BJ (cell line): ENCODE measurements around the gene HEATR5A. TPM values are rescaled to one million over a fixed set of nuclear protein-coding genes. Genes with fewer than 3 reads are reported as not detected.

Experiments used
- CTCF ChIA-PET: fragments of 350-600 bp; formaldehyde crosslinking; extraction: SDS; loops from one replicate; lab custom pipeline; 2021; ENCODE audit warnings: antibody characterized with exemption, inconsistent platforms; lab: Yijun Ruan, JAX
- POLR2A ChIA-PET: fragments of 300-600 bp; sonication (Branson Sonifier 250); formaldehyde crosslinking; extraction: SDS; loops from one replicate; lab custom pipeline; 2021; ENCODE audit warnings: antibody characterized with exemption; lab: Charles Lee
- DNase-seq: peaks from one replicate; pipeline ENCODE4 v3.0.0-alpha.2; 2011; ENCODE audit warnings: low read depth
- H3K27me3 ChIP-seq: 2 replicates; pipeline ENCODE4 v1.6.0; 2011; ENCODE audit warnings: low read length; ENCODE audit not compliant: control insufficient read depth, insufficient read depth
- H3K36me3 ChIP-seq: 2 replicates; pipeline ENCODE4 v1.5.1; 2011; ENCODE audit warnings: low read length; ENCODE audit not compliant: control insufficient read depth, insufficient read depth
- H3K4me3 ChIP-seq: 2 replicates; pipeline ENCODE4 v1.5.1; 2011; ENCODE audit warnings: low read depth, mild to moderate bottlenecking, control low read depth, low read length
- polyA plus RNA-seq: library from polyadenylated mRNA; depleted of rRNA; stranded (reverse); fragments of >200 nt; gene quantifications from 2 replicates; pipeline ENCODE4 v1.2.3, GENCODE V29; 2011
- TF ChIP-seq, protein P1 (sequence below): IDR thresholded peaks from 2 replicates; pipeline ENCODE4 v1.5.1; 2011; ENCODE audit warnings: low read depth, mild to moderate bottlenecking, control low read depth, inconsistent platforms, low read length, moderate library complexity; ENCODE audit not compliant: insufficient read depth

HEATR5A gene
- polyA plus RNA-seq, 1 experiment: 34.3 TPM

DNA sequence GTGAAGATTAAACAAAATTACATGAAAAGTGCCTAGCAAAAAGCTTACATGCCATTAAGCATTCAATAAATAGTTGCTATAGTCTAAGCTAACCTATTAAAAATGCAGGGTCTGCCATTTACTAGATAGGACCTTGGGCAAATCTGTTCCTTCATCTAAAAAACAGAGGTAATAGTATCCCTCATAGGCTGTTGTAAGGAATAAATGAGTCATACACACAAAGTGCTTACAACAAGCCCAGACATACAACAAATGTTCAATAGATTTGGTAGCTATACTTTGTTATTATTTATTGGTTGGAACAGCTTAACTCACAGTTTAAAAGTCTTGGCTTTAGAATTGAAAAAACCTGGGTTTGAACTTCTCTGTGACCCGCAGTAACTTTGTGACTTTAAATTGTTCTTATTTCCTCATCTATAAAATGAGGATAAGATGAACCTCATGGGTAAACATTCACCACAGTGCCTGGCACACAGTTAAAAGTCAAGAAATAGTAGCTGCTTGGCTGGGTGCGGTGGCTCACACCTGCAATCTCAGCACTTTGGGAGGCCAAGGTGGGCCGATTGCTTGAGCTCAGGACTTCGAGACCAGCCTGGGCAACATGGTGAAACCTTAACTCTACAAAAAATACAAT is 24.7 kb downstream of the HEATR5A start:
- DNase-seq: no peak
- CTCF ChIA-PET: interaction anchor here (1.1 to 1.6 kb wide), 3 partner anchors 10 to 857 kb away, joined by 3 to 5 read pairs (median 4); no protein-coding TSS in a partner anchor
- TF ChIP-seq, protein P1, sequence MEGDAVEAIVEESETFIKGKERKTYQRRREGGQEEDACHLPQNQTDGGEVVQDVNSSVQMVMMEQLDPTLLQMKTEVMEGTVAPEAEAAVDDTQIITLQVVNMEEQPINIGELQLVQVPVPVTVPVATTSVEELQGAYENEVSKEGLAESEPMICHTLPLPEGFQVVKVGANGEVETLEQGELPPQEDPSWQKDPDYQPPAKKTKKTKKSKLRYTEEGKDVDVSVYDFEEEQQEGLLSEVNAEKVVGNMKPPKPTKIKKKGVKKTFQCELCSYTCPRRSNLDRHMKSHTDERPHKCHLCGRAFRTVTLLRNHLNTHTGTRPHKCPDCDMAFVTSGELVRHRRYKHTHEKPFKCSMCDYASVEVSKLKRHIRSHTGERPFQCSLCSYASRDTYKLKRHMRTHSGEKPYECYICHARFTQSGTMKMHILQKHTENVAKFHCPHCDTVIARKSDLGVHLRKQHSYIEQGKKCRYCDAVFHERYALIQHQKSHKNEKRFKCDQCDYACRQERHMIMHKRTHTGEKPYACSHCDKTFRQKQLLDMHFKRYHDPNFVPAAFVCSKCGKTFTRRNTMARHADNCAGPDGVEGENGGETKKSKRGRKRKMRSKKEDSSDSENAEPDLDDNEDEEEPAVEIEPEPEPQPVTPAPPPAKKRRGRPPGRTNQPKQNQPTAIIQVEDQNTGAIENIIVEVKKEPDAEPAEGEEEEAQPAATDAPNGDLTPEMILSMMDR: no peak
- Histone ChIP-seq H3K4me3 (no peak overlapping the region), H3K36me3 (peaks cover 7% of the 10 kb centered on the region), H3K27me3 (no peaks in the 10 kb centered on the region)
- POLR2A ChIA-PET: no interaction called here

DNA sequence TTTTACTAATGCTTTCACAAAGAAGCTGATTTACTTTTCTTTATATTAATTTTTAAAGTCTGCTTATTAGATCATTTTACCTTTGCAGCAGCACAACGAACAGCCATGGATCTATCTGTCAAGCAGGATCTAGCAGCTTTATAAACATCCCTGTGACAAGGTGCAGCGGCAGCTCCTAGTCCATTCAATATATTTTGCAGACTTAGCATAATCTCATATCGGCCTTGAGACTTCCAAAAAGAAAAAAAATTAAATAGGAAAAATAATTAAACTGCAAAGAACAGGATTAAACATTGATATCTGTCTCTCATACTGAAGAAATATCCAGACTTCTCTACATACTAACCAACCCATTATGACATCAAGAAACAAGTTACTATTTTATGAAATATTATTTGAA is 25.2 kb downstream of the HEATR5A start:
- TF ChIP-seq, protein P1: no peak
- POLR2A ChIA-PET: interaction anchor here (0.6 kb wide), 1 partner anchor 11 kb away, joined by 3 read pairs; no protein-coding TSS in a partner anchor
- Histone ChIP-seq H3K27me3 (no peaks in the 10 kb centered on the region), H3K4me3 (no peak overlapping the region), H3K36me3 (peaks cover 7% of the 10 kb centered on the region)
- CTCF ChIA-PET: interaction anchor here (1.1 to 1.6 kb wide), 3 partner anchors 11 to 858 kb away, joined by 3 to 4 read pairs (median 3); no protein-coding TSS in a partner anchor
- DNase-seq: no peak

DNA sequence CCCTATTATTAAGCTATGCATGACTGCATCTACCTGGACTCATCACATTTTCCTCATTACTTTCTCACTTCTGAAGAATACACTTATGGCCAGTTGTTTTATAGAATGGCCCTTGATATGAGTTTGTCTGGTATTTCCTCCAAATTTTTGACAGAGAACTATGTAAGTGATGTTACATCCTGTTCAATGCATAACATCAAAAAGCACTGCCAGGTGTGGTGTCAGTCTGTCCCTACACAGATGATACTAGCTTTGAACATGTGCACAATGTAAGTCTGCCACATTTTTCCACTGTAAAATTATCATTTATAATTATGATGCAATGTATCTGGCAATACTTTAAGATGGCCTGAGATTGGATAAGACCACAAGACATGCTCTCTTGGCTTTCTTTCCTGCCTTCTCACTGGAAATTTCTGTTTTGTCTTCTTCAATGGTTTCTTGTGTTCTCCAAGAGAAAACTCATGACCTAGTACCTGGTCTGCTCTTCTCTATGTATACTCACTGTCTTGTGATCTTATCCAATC is 28.3 kb downstream of the HEATR5A start:
- Histone ChIP-seq H3K27me3 (no peaks in the 10 kb centered on the region), H3K36me3 (peaks cover 3% of the 10 kb centered on the region; the same call in 1 of the 2 replicates), H3K4me3 (no peak overlapping the region)
- POLR2A ChIA-PET: no interaction called here
- CTCF ChIA-PET: no interaction called here
- TF ChIP-seq, protein P1: no peak
- DNase-seq: no peak

DNA sequence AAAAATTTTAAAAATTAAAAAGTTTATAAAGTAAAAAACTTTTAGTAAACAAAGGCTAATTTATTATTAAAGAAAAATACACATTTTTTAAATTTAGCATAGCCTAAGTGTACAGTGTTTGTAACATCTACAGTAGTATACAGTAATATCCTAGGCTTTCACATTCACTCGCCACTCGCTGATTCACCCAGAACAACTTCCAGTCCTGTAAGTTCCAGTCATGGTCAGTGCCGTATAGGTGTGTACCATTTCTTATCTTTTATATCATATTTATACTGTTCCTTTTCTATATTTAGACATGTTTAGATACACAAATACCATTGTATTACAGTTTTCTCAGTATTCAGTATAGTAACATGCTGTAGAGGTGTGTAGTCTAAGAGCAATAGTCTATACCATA is 28.9 kb downstream of the HEATR5A start:
- CTCF ChIA-PET: no interaction called here
- TF ChIP-seq, protein P1: no peak
- no peak for DNase-seq
- no peaks in the 10 kb centered on the region for H3K27me3 ChIP-seq
- peaks cover 3% of the 10 kb centered on the region; the same call in 1 of the 2 replicates for H3K36me3 ChIP-seq
- H3K4me3 ChIP-seq: no peak overlapping the region
- POLR2A ChIA-PET: no interaction called here

DNA sequence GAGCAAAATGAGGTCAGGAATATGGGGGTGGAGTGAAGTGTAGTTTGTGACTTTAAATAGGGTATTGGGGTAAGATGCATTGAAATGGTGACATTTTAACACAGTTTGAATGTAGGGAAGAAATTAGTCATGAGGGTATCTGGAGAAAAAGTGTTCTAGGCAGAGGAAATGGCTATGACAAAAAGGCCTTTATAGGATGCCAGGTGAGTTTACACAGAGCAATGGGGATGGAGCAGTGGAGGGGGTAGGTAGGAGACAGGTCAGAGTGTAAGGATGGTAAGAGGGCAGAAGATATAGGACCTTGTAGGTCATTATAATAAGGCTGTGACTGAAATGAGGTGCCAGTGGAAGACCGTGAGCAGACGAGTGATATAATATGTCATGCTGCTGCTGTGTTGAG is 30.4 kb downstream of the HEATR5A start:
- Histone ChIP-seq H3K4me3 (no peak overlapping the region), H3K36me3 (0 out of 2 replicates have a peak, but pooled peaks cover 2% of the 10 kb centered on the region), H3K27me3 (no peaks in the 10 kb centered on the region)
- TF ChIP-seq, protein P1: no peak
- ChIA-PET POLR2A (no interaction called here), CTCF (interaction anchor here (0.7 kb wide), 1 partner anchor 59 kb away, joined by 4 read pairs; no protein-coding TSS in a partner anchor)
- no peak for DNase-seq
